Measurements from ENCODE around the gene GALNT17. TPM values are rescaled to one million over a fixed set of nuclear protein-coding genes. Genes with fewer than 3 reads are reported as not detected.

The GALNT17 gene
- total and polyA plus RNA-seq, 12 donors: 0.94 to 37.5 (median 8.1) TPM

DNA sequence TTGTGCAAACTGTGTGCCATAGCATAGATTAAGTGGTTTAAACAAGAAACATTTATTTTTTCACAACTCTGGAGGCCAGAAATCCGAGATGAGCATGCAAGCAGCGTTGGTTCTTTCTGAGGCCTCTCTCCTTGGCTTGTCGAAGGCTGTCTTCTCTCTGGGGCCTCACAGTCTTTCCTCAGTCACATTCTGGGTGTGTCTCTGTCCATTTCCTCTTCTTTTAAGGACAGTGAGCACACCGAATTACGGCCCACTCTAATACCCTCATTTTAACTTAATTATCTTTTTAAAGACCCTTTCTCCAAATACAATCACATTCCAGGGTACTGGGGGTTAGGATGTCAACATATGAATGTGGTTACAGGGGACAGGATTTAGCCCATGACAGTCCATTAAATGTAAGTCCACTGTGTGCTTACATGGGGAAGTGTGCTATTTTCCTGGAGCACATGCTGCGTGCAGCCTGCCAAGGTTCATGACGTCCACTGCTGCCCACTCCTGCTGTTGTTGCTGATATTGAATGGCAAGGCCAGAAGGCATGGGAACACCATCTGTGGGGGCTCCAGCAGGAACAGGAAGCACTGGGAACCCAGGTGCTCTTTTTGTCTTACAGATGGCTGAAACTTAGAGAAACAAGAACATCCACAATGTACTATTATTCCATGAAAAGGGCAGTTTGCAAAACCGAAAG is 365.5 kb downstream of the GALNT17 start:
- Histone ChIP-seq H3K9me3 (replicated peaks in 1 of 3) (no peaks in the 10 kb centered on the region), H3K4me3 (no peak overlapping the region), H3K27ac (no peak overlapping the region), H3K36me3 (replicated peaks in 1 of 2) (no peaks in the 10 kb centered on the region), H3K27me3 (no peaks in the 10 kb centered on the region), H3K4me1 (replicated peaks in 1 of 2) (no peaks in the 10 kb centered on the region)
- WGBS, 4 donors: 66 to 75% (median 70%) methylated on average over 6 to 8 of the region's 8 CpGs
- DNase-seq: no peak
- TF ChIP-seq, protein P1, sequence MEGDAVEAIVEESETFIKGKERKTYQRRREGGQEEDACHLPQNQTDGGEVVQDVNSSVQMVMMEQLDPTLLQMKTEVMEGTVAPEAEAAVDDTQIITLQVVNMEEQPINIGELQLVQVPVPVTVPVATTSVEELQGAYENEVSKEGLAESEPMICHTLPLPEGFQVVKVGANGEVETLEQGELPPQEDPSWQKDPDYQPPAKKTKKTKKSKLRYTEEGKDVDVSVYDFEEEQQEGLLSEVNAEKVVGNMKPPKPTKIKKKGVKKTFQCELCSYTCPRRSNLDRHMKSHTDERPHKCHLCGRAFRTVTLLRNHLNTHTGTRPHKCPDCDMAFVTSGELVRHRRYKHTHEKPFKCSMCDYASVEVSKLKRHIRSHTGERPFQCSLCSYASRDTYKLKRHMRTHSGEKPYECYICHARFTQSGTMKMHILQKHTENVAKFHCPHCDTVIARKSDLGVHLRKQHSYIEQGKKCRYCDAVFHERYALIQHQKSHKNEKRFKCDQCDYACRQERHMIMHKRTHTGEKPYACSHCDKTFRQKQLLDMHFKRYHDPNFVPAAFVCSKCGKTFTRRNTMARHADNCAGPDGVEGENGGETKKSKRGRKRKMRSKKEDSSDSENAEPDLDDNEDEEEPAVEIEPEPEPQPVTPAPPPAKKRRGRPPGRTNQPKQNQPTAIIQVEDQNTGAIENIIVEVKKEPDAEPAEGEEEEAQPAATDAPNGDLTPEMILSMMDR (IDR thresholded peaks at IDR 0.05): no peak
- no peak for TF ChIP-seq POLR2A (IDR thresholded peaks at IDR 0.05)
- intact Hi-C loops (cut with DNase I): no loop called here

DNA sequence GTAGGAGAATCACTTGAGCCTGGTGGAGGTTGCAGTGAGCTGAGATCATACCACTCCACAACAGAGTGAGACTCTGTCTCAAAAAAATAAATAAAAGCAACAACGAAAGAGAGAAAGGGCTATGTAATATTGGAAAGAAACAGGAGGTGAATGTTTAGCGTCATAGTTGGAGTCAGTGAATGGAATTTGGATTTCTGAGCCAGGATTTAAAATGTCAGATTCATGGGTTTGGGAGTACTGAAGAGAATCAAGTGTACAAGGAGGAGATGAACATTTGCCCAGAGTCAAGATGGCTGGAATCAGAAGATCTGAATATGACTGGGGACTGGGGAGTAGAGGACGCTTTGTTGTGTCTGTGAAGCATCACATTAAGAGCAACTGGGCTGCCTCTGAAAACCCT is 366.4 kb downstream of the GALNT17 start:
- no peaks in the 10 kb centered on the region for H3K9me3 ChIP-seq (replicated peaks in 1 of 3)
- intact Hi-C loops (cut with DNase I): no loop called here
- 80 to 85% (median 84%) methylated on average over 3 of the region's 3 CpGs for WGBS, 4 donors
- H3K4me3 ChIP-seq: no peak overlapping the region
- no peak for DNase-seq
- TF ChIP-seq, protein P1 (IDR thresholded peaks at IDR 0.05): no peak
- TF ChIP-seq POLR2A (IDR thresholded peaks at IDR 0.05): no peak
- no peaks in the 10 kb centered on the region for H3K27me3 ChIP-seq
- H3K4me1 ChIP-seq (replicated peaks in 1 of 2): no peaks in the 10 kb centered on the region
- H3K36me3 ChIP-seq (replicated peaks in 1 of 2): no peaks in the 10 kb centered on the region
- H3K27ac ChIP-seq: no peak overlapping the region

DNA sequence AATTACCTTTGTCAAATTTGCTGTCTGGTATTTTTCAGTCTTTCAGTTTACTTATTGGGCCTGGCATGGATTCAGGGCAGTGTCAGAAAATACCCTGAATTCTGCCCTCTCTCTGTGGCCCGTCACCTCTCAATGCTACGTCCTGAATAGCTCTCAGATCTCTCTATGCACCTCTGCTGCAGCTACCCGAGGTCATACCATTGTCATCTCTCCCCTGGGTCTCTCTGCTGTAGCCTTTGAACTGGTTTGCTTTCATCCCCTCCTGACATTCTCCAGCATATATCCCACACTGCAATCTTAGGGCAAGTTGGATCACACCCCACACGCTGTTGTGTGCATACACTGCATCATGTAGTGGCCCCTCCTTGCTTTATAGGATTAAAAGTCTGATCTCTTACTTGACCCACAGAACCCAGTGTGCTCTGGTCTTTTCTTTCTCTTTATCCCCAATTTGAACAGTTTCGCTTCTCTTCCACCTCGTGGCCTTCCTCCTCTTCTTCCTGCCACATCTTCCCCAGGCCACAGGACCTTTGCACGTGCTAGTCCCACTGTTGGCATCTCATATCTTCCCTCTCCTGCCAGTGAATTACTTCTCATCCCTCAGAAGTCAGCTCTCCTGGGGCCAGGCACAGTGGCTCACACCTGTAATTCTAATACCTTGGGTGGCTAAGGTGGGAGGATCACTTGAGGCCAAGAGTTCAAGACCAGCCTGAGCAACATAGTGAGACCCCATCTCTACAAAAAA is 372.9 kb downstream of the GALNT17 start:
- H3K27me3 ChIP-seq: no peaks in the 10 kb centered on the region
- DNase-seq: no peak
- TF ChIP-seq POLR2A (IDR thresholded peaks at IDR 0.05): no peak
- TF ChIP-seq, protein P1 (IDR thresholded peaks at IDR 0.05): no peak
- WGBS, 4 donors: 76 to 83% (median 78%) methylated on average over 7 of the region's 7 CpGs
- no peak overlapping the region for H3K27ac ChIP-seq
- no peaks in the 10 kb centered on the region for H3K36me3 ChIP-seq (replicated peaks in 1 of 2)
- H3K4me1 ChIP-seq (replicated peaks in 1 of 2): no peaks in the 10 kb centered on the region
- no peaks in the 10 kb centered on the region for H3K9me3 ChIP-seq (replicated peaks in 1 of 3)
- intact Hi-C loops (cut with DNase I): no loop called here
- no peak overlapping the region for H3K4me3 ChIP-seq

DNA sequence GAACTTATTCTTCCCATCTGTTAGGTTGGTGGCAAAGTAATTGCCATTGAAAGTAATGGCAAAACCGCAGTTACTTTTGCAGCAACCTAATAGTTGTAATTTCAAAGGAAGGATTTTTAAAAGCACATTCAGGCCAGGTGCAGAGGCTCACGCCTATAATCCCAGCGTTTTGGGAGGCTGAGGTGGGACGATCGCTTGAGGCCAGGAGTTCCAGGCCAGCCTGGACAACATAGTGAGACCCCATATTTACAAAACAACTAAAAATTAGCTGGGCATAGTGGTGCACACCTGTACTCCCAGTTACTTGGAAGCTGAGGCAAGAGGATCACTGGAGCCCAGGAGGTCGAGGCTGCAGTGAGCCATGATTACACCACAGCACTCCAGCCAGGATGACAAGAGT is 374.9 kb downstream of the GALNT17 start:
- H3K27ac ChIP-seq: no peak overlapping the region
- intact Hi-C loops (cut with DNase I): no loop called here
- no peak for TF ChIP-seq POLR2A (IDR thresholded peaks at IDR 0.05)
- TF ChIP-seq, protein P1 (IDR thresholded peaks at IDR 0.05): no peak
- 92 to 95% (median 94%) methylated on average over 6 of the region's 6 CpGs for WGBS, 4 donors
- no peak overlapping the region for H3K4me3 ChIP-seq
- no peaks in the 10 kb centered on the region for H3K9me3 ChIP-seq (replicated peaks in 1 of 3)
- H3K36me3 ChIP-seq (replicated peaks in 1 of 2): no peaks in the 10 kb centered on the region
- H3K27me3 ChIP-seq: no peaks in the 10 kb centered on the region
- DNase-seq: no peak
- no peaks in the 10 kb centered on the region for H3K4me1 ChIP-seq (replicated peaks in 1 of 2)
